ENCODE data around the gene MLPH.

DNA sequence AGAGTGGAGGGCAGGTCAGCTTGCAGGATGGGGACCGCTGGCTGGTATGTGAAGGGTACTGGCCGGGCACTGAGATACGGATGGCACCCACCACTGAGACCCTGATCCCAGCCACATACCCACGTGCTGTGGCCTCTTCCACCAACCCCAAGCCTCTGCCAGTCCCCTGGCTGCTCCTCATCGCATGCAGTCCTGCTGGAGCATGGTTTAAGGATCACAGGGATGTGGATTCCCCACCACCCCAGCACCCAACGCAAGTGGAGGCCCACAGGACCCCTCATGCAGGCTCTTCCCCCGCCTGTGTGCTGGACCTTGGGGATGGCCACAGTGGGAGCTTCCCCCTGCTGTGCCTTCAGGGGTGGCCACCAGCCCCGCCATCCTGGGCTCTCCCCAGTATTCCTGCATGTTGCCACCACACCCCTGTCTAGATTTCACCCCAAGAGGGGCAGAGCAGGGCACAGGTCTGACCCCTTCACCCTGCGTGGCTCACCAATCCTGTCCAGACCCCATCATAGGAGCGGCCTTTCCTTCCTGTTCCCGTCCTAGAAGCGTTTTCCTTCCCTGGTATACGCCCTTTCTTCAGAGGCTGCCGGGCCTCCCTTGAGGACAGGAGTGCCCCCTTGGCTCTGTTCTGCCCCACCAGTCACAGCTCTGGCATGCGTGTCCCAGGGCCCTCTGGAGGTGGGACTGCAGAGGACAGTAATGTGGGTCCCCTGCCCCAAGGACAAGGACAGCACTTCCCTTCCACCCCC lies 18.3 kb downstream of the MLPH start:
- TF ChIP-seq, protein P1, sequence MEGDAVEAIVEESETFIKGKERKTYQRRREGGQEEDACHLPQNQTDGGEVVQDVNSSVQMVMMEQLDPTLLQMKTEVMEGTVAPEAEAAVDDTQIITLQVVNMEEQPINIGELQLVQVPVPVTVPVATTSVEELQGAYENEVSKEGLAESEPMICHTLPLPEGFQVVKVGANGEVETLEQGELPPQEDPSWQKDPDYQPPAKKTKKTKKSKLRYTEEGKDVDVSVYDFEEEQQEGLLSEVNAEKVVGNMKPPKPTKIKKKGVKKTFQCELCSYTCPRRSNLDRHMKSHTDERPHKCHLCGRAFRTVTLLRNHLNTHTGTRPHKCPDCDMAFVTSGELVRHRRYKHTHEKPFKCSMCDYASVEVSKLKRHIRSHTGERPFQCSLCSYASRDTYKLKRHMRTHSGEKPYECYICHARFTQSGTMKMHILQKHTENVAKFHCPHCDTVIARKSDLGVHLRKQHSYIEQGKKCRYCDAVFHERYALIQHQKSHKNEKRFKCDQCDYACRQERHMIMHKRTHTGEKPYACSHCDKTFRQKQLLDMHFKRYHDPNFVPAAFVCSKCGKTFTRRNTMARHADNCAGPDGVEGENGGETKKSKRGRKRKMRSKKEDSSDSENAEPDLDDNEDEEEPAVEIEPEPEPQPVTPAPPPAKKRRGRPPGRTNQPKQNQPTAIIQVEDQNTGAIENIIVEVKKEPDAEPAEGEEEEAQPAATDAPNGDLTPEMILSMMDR (IDR thresholded peaks at IDR 0.05 in 2 of 3, conservative IDR thresholded peaks at IDR 0.05 in 1 of 3; ENCODE audit: insufficient read depth in 2 of 3, low read depth in 1 of 3, low read length in 3 of 3), result no peak
- TF ChIP-seq HMGXB4 (CRISPR knock-in tag; IDR thresholded peaks at IDR 0.05) (no peak), EHMT2 (IDR thresholded peaks at IDR 0.05) (no peak)

Measured in K562 (cell line).